VCaP (cell line): ENCODE results near the gene CMIP.

Experiments used
- H3K27ac ChIP-seq: fragments of 450-650 bp; 2 replicates; pipeline ENCODE4 v1.5.1; 2017
- CTCF ChIP-seq: fragments of 450-650 bp; conservative IDR thresholded peaks from 2 replicates; pipeline ENCODE4 v1.5.1; 2017; ENCODE audit warnings: mild to moderate bottlenecking, moderate library complexity

The CMIP gene

GRCh38 chr16:81424771-81425170, 19.8 kb upstream of the CMIP start:
- TF ChIP-seq CTCF = no peak
- no peak overlapping the region for H3K27ac ChIP-seq

GRCh38 chr16:81427219-81427618, 17.4 kb upstream of the CMIP start:
- H3K27ac ChIP-seq = no peak overlapping the region
- TF ChIP-seq CTCF = no peak

- H3K27ac ChIP-seq = no peak overlapping the region
- TF ChIP-seq CTCF = peak; percentile 64
Observed at GRCh38 chr16:81429045-81429521, 15.5 kb upstream of the CMIP start.

GRCh38 chr16:81431554-81432353, 12.9 kb upstream of the CMIP start:
- TF ChIP-seq CTCF = no peak

GRCh38 chr16:81432937-81433557, 11.6 kb upstream of the CMIP start:
- H3K27ac ChIP-seq = no peak overlapping the region
- TF ChIP-seq CTCF = no peak

More at GRCh38 chr16:81431554-81432353, 12.9 kb upstream of the CMIP start:
- H3K27ac ChIP-seq = no peak overlapping the region

- no peak for TF ChIP-seq CTCF
- no peak overlapping the region for H3K27ac ChIP-seq
Observed at GRCh38 chr16:81435103-81435502, 9.5 kb upstream of the CMIP start.

- no peak for TF ChIP-seq CTCF
- H3K27ac ChIP-seq = no peak overlapping the region
Observed at GRCh38 chr16:81435567-81435966, 9.0 kb upstream of the CMIP start.
